HEK293T (cell line): ENCODE data around the gene KRTAP10-8.

Experiments
- ARNT ChIP-seq: fragments of 450-650 bp; IDR thresholded peaks from 2 replicates; pipeline ENCODE4 v1.6.1; 2017; ENCODE audit warnings: mild to moderate bottlenecking
- ELF4 ChIP-seq: fragments of 450-650 bp; IDR thresholded peaks from 2 replicates; pipeline ENCODE4 v1.6.1; 2017; ENCODE audit warnings: antibody characterized with exemption
- PKNOX1 ChIP-seq: fragments of 450-650 bp; IDR thresholded peaks from 2 replicates; pipeline ENCODE4 v1.6.1; 2016
- SP1 ChIP-seq: fragments of 450-650 bp; IDR thresholded peaks from 2 replicates; pipeline ENCODE4 v1.6.1; 2017
- ZNF384 ChIP-seq: fragments of 450-650 bp; IDR thresholded peaks from 2 replicates; pipeline ENCODE4 v1.6.1; 2016

- TF ChIP-seq ZNF384 (no peak), SP1 (no peak), PKNOX1 (no peak), ARNT (no peak), ELF4 (no peak)
Measured at GRCh38 chr21:44612669-44613229, 870 bp downstream of the KRTAP10-8 start.
